H1 (cell line): ENCODE results near the gene EBLN2. TPM values are rescaled to one million over a fixed set of nuclear protein-coding genes. Genes with fewer than 3 reads are reported as not detected.

Experiments used
- CTCF ChIA-PET: fragments of 300-600 bp; sonication (Branson Sonifier 250); formaldehyde crosslinking; loops from one replicate; lab custom pipeline; 2021; ENCODE audit not compliant: partially characterized antibody; lab: Charles Lee
- POLR2A ChIA-PET: fragments of 300-600 bp; sonication (Branson Sonifier 250); formaldehyde crosslinking; loops from one replicate; lab custom pipeline; 2021; ENCODE audit warnings: inconsistent platforms; ENCODE audit not compliant: partially characterized antibody; lab: Charles Lee
- DNase-seq, 2 experiments: peaks; one replicate each; pipeline versions ENCODE4 v3.0.0 to v3.0.0-alpha.2; 2010 to 2022; ENCODE audit warnings: low spot score in 2 of 2, low read depth in 1 of 2, mixed read lengths in 1 of 2
- FAIRE-seq: peaks from 2 replicates; lab custom pipeline; 2011; peaks lifted over from hg19 to GRCh38; lab: Jason Lieb, UNC
- H2AFZ ChIP-seq: 2 replicates; pipeline ENCODE4 v1.8.1; 2012; ENCODE audit warnings: low read length, inconsistent platforms
- H2AK5ac ChIP-seq: 2 replicates; pipeline ENCODE4 v1.6.1; 2013; ENCODE audit warnings: low read depth, low read length
- H2BK120ac ChIP-seq: replicated peaks from 2 replicates; pipeline ENCODE3; 2013; ENCODE audit warnings: low read depth, low read length, inconsistent platforms
- H2BK12ac ChIP-seq: 2 replicates; pipeline ENCODE4 v1.6.1; 2013; ENCODE audit warnings: low read depth, low read length
- H2BK15ac ChIP-seq: 2 replicates; pipeline ENCODE4 v1.6.1; 2013; ENCODE audit warnings: low read length
- H2BK20ac ChIP-seq: 2 replicates; pipeline ENCODE4 v1.6.1; 2013; ENCODE audit warnings: low read length
- H2BK5ac ChIP-seq: 2 replicates; pipeline ENCODE4 v1.6.1; 2013; ENCODE audit warnings: low read depth, low read length
- H3K14ac ChIP-seq: 2 replicates; pipeline ENCODE4 v1.6.1; 2013; ENCODE audit warnings: inconsistent platforms; ENCODE audit not compliant: insufficient read length
- H3K18ac ChIP-seq: 2 replicates; pipeline ENCODE4 v1.6.1; 2013; ENCODE audit warnings: low read length; ENCODE audit errors: extremely low read depth
- H3K23ac ChIP-seq: 2 replicates; pipeline ENCODE4 v1.6.1; 2013; ENCODE audit warnings: inconsistent platforms; ENCODE audit not compliant: insufficient read length
- H3K23me2 ChIP-seq: 2 replicates; pipeline ENCODE4 v1.6.1; 2013; ENCODE audit warnings: low read depth, low read length
- H3K27ac ChIP-seq: 2 replicates; pipeline ENCODE4 v1.6.1; 2011; ENCODE audit warnings: low read depth, low read length, inconsistent platforms
- H3K27me3 ChIP-seq, 4 experiments: replicated peaks in 1 of 4; 1 replicate in 1 of 4; 2 replicates in 3 of 4; pipeline versions ENCODE4 v1.6.1 to v1.8.1; 2011 to 2013; ENCODE audit warnings: low read length in 3 of 4, mild to moderate bottlenecking in 3 of 4, inconsistent platforms in 2 of 4, mixed read lengths in 2 of 4, moderate library complexity in 1 of 4; ENCODE audit not compliant: control insufficient read depth in 3 of 4, insufficient read depth in 3 of 4; ENCODE audit errors: extremely low read depth in 1 of 4
- H3K36me3 ChIP-seq, 4 experiments: 2 replicates each; pipeline versions ENCODE4 v1.6.1 to v1.8.1; 2011 to 2013; ENCODE audit warnings: mild to moderate bottlenecking in 4 of 4, low read length in 3 of 4, moderate library complexity in 2 of 4, control low read depth in 1 of 4, inconsistent platforms in 1 of 4; ENCODE audit not compliant: insufficient read depth in 4 of 4, control insufficient read depth in 2 of 4
- H3K4ac ChIP-seq: replicated peaks from 2 replicates; pipeline ENCODE3; 2013; ENCODE audit warnings: low read length, low read depth, mixed read lengths, inconsistent platforms; ENCODE audit not compliant: insufficient read length
- H3K4me1 ChIP-seq, 4 experiments: replicated peaks in 1 of 4; 1 replicate in 1 of 4; 2 replicates in 3 of 4; pipeline versions ENCODE4 v1.6.1 to v1.8.1; 2011 to 2013; ENCODE audit warnings: low read length in 3 of 4, inconsistent platforms in 2 of 4, mixed read lengths in 1 of 4; ENCODE audit not compliant: insufficient read depth in 4 of 4, control insufficient read depth in 3 of 4
- H3K4me2 ChIP-seq, 2 experiments: 2 replicates each; pipeline versions ENCODE4 v1.6.1 to v1.8.1; 2011 to 2013; ENCODE audit warnings: low read depth in 2 of 2, low read length in 2 of 2, control low read depth in 1 of 2, inconsistent platforms in 1 of 2, mild to moderate bottlenecking in 1 of 2; ENCODE audit not compliant: insufficient read depth in 1 of 2
- H3K4me3 ChIP-seq, 4 experiments: fragments of 200-600, 300-600 bp in 1 of 4; sonication (generic), shearing (Covaris generic), sonication (Bioruptor Twin) in 1 of 4; 2 replicates each; pipeline versions ENCODE4 v1.5.1 to v1.8.1; 2011 to 2016; ENCODE audit warnings: low read length in 4 of 4, low read depth in 3 of 4, control low read depth in 2 of 4, inconsistent platforms in 2 of 4, mild to moderate bottlenecking in 2 of 4, mixed read lengths in 1 of 4, moderate library complexity in 1 of 4; ENCODE audit not compliant: insufficient read depth in 2 of 4; ENCODE audit errors: extremely low read depth in 1 of 4
- H3K56ac ChIP-seq: replicated peaks from 2 replicates; pipeline ENCODE3; 2013; ENCODE audit warnings: low read depth, mild to moderate bottlenecking, mixed read lengths, low read length, inconsistent platforms; ENCODE audit not compliant: insufficient read length
- H3K79me1 ChIP-seq: 2 replicates; pipeline ENCODE4 v1.6.1; 2013; ENCODE audit warnings: low read depth, low read length, control low read depth
- H3K79me2 ChIP-seq, 2 experiments: 2 replicates each; pipeline versions ENCODE4 v1.6.1 to v1.8.1; 2012 to 2013; ENCODE audit warnings: low read length in 2 of 2, mild to moderate bottlenecking in 2 of 2, inconsistent platforms in 1 of 2; ENCODE audit not compliant: insufficient read depth in 2 of 2, control insufficient read depth in 1 of 2
- H3K9ac ChIP-seq, 4 experiments: replicated peaks in 1 of 4; 1 replicate in 1 of 4; 2 replicates in 3 of 4; pipeline versions ENCODE4 v1.6.1 to v1.8.1; 2011 to 2013; ENCODE audit warnings: low read depth in 3 of 4, low read length in 3 of 4, control low read depth in 2 of 4, mild to moderate bottlenecking in 2 of 4, moderate library complexity in 2 of 4, inconsistent platforms in 1 of 4; ENCODE audit errors: extremely low read depth in 1 of 4
- H3K9me3 ChIP-seq, 2 experiments: 2 replicates each; pipeline versions ENCODE4 v1.6.1 to v1.8.1; 2012 to 2013; ENCODE audit warnings: mild to moderate bottlenecking in 2 of 2, moderate library complexity in 2 of 2, control low read depth in 1 of 2, inconsistent platforms in 1 of 2, low read depth in 1 of 2, low read length in 1 of 2, mixed read lengths in 1 of 2; ENCODE audit not compliant: insufficient read depth in 2 of 2
- H4K20me1 ChIP-seq, 2 experiments: replicated peaks in 1 of 2; 2 replicates each; pipeline versions ENCODE3 to v1.8.1; 2011 to 2013; ENCODE audit warnings: inconsistent platforms in 2 of 2, low read length in 2 of 2, mild to moderate bottlenecking in 1 of 2; ENCODE audit not compliant: insufficient read depth in 2 of 2, control insufficient read depth in 1 of 2
- H4K5ac ChIP-seq: 2 replicates; pipeline ENCODE4 v1.6.1; 2013; ENCODE audit warnings: low read length, low read depth, mixed read lengths, inconsistent platforms; ENCODE audit not compliant: insufficient read length
- H4K8ac ChIP-seq: 2 replicates; pipeline ENCODE4 v1.8.0; 2013; ENCODE audit warnings: mild to moderate bottlenecking, moderate library complexity, low read length, inconsistent platforms; ENCODE audit not compliant: insufficient read depth; ENCODE audit errors: extremely low read depth
- H4K91ac ChIP-seq: replicated peaks from 2 replicates; pipeline ENCODE3; 2013; ENCODE audit warnings: low read length, mixed read lengths, inconsistent platforms; ENCODE audit not compliant: insufficient read length
- ASH2L ChIP-seq: fragments of 200-600, 300-600 bp; sonication (generic); IDR thresholded peaks from one replicate; pipeline ENCODE4 v1.7.1; 2017; ENCODE audit warnings: low read length
- CBX8 ChIP-seq: fragments of 300-800, 300-1000 bp; sonication (generic); IDR thresholded peaks from 2 replicates; pipeline ENCODE4 v1.7.1; 2016; ENCODE audit warnings: low read depth, low read length, borderline replicate concordance
- CTBP2 ChIP-seq: IDR thresholded peaks from 2 replicates; pipeline ENCODE4 v1.7.0; 2011; ENCODE audit warnings: borderline replicate concordance, mild to moderate bottlenecking, moderate library complexity, mixed read lengths, low read length; ENCODE audit not compliant: insufficient read depth, insufficient read length
- FOSL1 ChIP-seq: IDR thresholded peaks from 2 replicates; pipeline ENCODE4 v1.6.1; 2011; ENCODE audit warnings: mild to moderate bottlenecking, low read depth, low read length, moderate library complexity; ENCODE audit not compliant: insufficient read depth
- JUN ChIP-seq: IDR thresholded peaks from 2 replicates; pipeline ENCODE4 v1.6.1; 2011; ENCODE audit warnings: low read depth, mild to moderate bottlenecking, improper control_type of control experiment, low read length
- PHF8 ChIP-seq: fragments of 200-600 bp; sonication (generic); conservative IDR thresholded peaks from 2 replicates; pipeline ENCODE4 v1.7.1; 2012; ENCODE audit warnings: low read depth, mild to moderate bottlenecking, inconsistent platforms, low read length, moderate library complexity
- POLR2AphosphoS5 ChIP-seq: IDR thresholded peaks from 2 replicates; pipeline ENCODE4 v1.6.1; 2011; ENCODE audit warnings: low read depth, low read length
- RFX5 ChIP-seq: IDR thresholded peaks from 2 replicates; pipeline ENCODE4 v1.6.1; 2011; ENCODE audit warnings: low read depth, low read length, improper control_type of control experiment, borderline replicate concordance
- TBP ChIP-seq: IDR thresholded peaks from 2 replicates; pipeline ENCODE4 v1.6.1; 2011; ENCODE audit warnings: low read depth, low read length, improper control_type of control experiment
- TEAD4 ChIP-seq: IDR thresholded peaks from 2 replicates; pipeline ENCODE4 v1.6.1; 2012; ENCODE audit warnings: low read depth, low read length, inconsistent platforms, mixed read lengths
- WGBS, 2 experiments: shearing (Covaris generic) in 1 of 2; methylation state at CpG; one replicate each; pipeline versions ENCODE4 v1.1.6 to v1.1.7; 2013 to 2015; ENCODE audit warnings: low lambda C conversion rate in 2 of 2, mixed read lengths in 2 of 2, inconsistent platforms in 1 of 2, low coverage in 1 of 2, missing lambda C conversion rate in 1 of 2; ENCODE audit not compliant: insufficient replicate concordance in 2 of 2, insufficient coverage in 1 of 2, insufficient read length in 1 of 2; ENCODE audit errors: extremely low coverage in 1 of 2, missing lambda C conversion rate in 1 of 2; 5-methylcytosine and 5-hydroxymethylcytosine counted together
- polyA plus RNA-seq, 7 experiments: library from polyadenylated mRNA; depleted of rRNA in 3 of 7; stranded (reverse) in 5 of 7; unstranded in 2 of 7; fragments of >200 nt in 5 of 7; fragments of 200-250 nt in 2 of 7; gene quantifications; 1 replicate in 5 of 7; 2 replicates in 1 of 7; 4 replicates in 1 of 7; pipeline versions ENCODE4 v1.2.1 to v1.2.3, GENCODE V29; 2011 to 2013; ENCODE audit warnings: missing spikeins in 2 of 7, mixed read lengths in 2 of 7
- total RNA-seq: library from RNA; stranded (reverse); fragmentation: NEBNext Ultra II Directional; extraction: Animal tissue kit (Norgen Biotek cat#: 25700); gene quantifications from 2 replicates; pipeline ENCODE4 v1.2.1, GENCODE V29; 2021

Gene EBLN2
- total and polyA plus RNA-seq, 2 of the 8 experiments (the other 6 are each of a cell fraction or from before 2014, with no cell fraction given) = 1.9 to 3.8 TPM

DNA sequence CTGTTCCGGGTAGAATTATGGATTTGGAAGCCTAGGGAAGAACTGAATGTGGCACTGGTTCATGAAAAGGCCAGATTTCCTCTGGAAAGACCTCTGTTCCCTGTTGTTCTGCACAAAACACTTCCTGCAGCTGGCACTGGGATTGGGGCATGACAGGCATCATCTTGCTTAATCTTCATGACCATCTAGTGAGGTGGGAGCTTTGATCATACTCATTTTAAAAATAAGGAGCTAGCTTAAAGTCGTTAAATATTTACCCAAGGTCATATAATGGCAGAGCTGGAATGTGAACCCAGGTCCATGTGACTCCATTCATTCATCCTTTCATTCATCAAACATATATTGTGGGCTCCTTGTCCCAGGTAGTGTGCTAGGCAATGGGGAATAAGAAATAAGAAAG is 40.4 kb downstream of the EBLN2 start:
- no peak overlapping the region for H4K5ac ChIP-seq
- no peak overlapping the region for H2BK12ac ChIP-seq
- no peaks in the 10 kb centered on the region for H3K79me2 ChIP-seq
- no peak overlapping the region for H3K23ac ChIP-seq
- no peaks in the 10 kb centered on the region; a peak in 1 of 7 replicates for H3K27me3 ChIP-seq
- no peaks in the 10 kb centered on the region for H4K20me1 ChIP-seq
- no peak overlapping the region for H3K14ac ChIP-seq
- H3K56ac ChIP-seq = no peak overlapping the region
- H3K36me3 ChIP-seq = no peaks in the 10 kb centered on the region
- no peak overlapping the region for H2BK5ac ChIP-seq
- H3K79me1 ChIP-seq = no peaks in the 10 kb centered on the region; the same call in 1 of the 2 replicates
- H3K4me3 ChIP-seq = no peak overlapping the region
- FAIRE-seq = no peak
- no peak for DNase-seq
- peaks cover 0 to 4% (median 1%) of the 10 kb centered on the region in 4 experiments; a peak in 3 of 7 replicates for H3K4me1 ChIP-seq
- H2BK15ac ChIP-seq = peak overlapping the region; percentile 25; the same call in 1 of the 2 replicates
- H4K8ac ChIP-seq = no peak overlapping the region
- no peak overlapping the region for H4K91ac ChIP-seq
- H2AK5ac ChIP-seq = no peak overlapping the region
- no peak overlapping the region for H2AFZ ChIP-seq
- no peak overlapping the region for H3K27ac ChIP-seq
- no peak overlapping the region for H3K18ac ChIP-seq
- no peaks in the 10 kb centered on the region for H3K23me2 ChIP-seq
- H3K4me2 ChIP-seq = no peak overlapping the region
- H2BK120ac ChIP-seq = no peak overlapping the region
- no peaks in the 10 kb centered on the region for H3K9me3 ChIP-seq
- CTCF ChIA-PET = interaction anchor here (0.6 to 3.1 kb wide), 12 partner anchors 9 to 399 kb away, joined by 3 to 26 read pairs (median 4); no protein-coding TSS in a partner anchor
- no peak overlapping the region for H3K9ac ChIP-seq
- H3K4ac ChIP-seq = no peak overlapping the region
- WGBS, 2 experiments = 91% methylated on average over 2 of the region's 2 CpGs; no CpG with 5 or more reads in 1 of the 2 experiments
- POLR2A ChIA-PET = no interaction called here
- H2BK20ac ChIP-seq = no peak overlapping the region
- TF ChIP-seq JUN = no peak
- no peak for TF ChIP-seq TBP
- no peak for TF ChIP-seq RFX5
- TF ChIP-seq CTBP2 = no peak
- no peak for TF ChIP-seq ASH2L
- TF ChIP-seq TEAD4 = no peak
- TF ChIP-seq PHF8 = no peak
- TF ChIP-seq CBX8 = no peak
- no peak for TF ChIP-seq POLR2AphosphoS5
- TF ChIP-seq FOSL1 = no peak
